Body of pancreas (tissue), 4 donors: ENCODE measurements around the gene TMEM145.

ENCODE experiments used
- POLR2A ChIP-seq, 3 donors: fragments of 450-650 bp; IDR thresholded peaks; one replicate each; pipeline ENCODE4 v1.6.1; 2016; ENCODE audit warnings: antibody characterized with exemption in 3 of 3, mild to moderate bottlenecking in 2 of 3
- TF ChIP-seq, protein P1 (sequence below), 7 experiments: fragments of 450-650 bp in 4 of 7; fragments of 200-600 bp in 3 of 7; sonication (generic) in 3 of 7; IDR thresholded peaks; one replicate each; pipeline ENCODE4 v1.5.1; 2016 to 2019; ENCODE audit warnings: antibody characterized with exemption in 7 of 7

DNA sequence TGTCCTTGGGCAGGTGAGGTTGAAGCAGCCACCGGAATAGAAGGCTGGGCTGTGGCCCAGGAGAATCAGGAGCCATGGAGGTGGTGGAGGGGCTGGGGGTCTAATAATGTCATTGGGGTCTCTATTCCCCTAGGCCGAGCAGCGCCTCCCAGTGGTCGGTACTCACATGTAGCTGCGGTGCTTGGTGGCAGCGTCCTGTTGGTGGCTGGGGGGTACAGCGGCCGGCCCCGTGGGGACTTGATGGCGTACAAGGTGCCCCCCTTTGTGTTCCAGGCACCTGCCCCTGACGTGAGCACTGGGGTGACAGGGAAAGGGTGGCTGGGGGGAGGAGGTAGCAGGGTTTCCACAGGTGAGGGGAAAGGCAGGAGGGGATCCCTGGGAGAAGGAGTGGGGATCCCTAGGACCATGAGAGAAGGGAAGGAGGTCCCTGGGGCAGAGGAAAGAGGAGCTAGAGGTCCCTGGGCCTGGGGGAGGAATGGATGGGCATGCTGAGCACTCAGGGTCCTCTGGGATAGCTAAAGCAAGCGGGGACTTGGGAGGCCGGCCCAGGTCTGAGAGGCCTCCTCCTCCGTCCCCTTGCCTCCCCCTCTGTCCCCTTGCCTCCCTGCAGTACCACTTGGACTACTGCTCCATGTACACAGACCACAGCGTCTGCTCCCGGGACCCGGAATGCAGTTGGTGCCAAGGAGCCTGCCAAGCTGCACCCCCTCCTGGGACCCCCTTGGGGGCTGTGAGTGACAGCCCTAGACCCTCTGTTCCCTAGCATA lies 30.4 kb downstream of the TMEM145 start:
- TF ChIP-seq, protein P1, sequence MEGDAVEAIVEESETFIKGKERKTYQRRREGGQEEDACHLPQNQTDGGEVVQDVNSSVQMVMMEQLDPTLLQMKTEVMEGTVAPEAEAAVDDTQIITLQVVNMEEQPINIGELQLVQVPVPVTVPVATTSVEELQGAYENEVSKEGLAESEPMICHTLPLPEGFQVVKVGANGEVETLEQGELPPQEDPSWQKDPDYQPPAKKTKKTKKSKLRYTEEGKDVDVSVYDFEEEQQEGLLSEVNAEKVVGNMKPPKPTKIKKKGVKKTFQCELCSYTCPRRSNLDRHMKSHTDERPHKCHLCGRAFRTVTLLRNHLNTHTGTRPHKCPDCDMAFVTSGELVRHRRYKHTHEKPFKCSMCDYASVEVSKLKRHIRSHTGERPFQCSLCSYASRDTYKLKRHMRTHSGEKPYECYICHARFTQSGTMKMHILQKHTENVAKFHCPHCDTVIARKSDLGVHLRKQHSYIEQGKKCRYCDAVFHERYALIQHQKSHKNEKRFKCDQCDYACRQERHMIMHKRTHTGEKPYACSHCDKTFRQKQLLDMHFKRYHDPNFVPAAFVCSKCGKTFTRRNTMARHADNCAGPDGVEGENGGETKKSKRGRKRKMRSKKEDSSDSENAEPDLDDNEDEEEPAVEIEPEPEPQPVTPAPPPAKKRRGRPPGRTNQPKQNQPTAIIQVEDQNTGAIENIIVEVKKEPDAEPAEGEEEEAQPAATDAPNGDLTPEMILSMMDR (IDR thresholded peaks at IDR 0.05) = no peak
- TF ChIP-seq POLR2A (IDR thresholded peaks at IDR 0.05) = no peak
